Dermis microvascular lymphatic vessel endothelial cell (primary cell): ENCODE measurements around the gene RIPPLY1. TPM values are rescaled to one million over a fixed set of nuclear protein-coding genes. Genes with fewer than 3 reads are reported as not detected.
"Not testable (repeated sequence)": the region's sequence is repeated elsewhere in the genome, so short reads cannot be mapped to it uniquely, and the experiment has no call there.

Source experiments
- DNase-seq, 2 donors: peaks; one replicate each; pipeline versions ENCODE4 v3.0.0 to v3.0.0-alpha.2; 2010; ENCODE audit warnings: low read depth in 2 of 2
- total RNA-seq: library from RNA; depleted of rRNA; stranded (reverse); fragments of >200 nt; gene quantifications from 2 replicates; pipeline ENCODE4 v1.2.1, GENCODE V29; 2014

RIPPLY1 gene
- total RNA-seq, 1 donor from 2014 or later, result not detected

DNA sequence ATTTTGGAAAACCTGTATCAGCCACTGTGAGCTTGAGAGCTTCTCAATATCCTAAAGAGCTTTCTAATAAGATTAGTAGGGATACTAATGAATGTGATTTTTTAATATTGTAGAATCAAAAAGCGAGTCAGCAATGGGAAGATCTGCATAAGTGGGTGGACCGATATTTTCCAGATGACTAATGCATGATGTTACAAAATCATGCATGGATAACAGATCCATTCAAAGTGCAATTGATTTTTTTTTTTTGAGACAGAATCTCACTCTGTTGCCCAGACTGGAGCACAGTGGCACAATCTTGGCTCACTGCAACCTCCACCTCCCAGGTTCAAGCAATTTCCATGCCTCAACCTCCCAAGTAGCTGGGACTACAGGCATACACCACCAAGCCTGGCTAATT lies 9.7 kb upstream of the RIPPLY1 start:
- no peak for DNase-seq

DNA sequence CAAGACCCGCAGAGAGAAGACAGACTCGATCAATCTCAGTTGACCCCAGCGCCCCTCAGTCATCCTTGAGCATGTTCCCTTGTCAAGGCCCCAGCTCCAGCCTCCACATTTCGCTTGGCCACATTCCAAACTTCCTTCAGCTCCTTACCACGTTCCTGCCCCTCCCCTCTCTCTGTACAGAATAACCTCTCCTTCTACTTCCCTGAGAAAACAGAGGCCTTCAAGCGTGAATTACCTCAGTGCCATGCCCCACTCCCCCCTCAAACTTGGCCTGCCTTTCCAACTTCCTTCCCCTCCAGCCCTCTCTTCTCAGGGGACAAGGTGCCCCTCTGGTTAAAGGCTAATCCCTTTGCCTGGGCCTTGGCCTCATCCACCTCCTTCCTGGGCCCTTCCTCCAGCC lies 3.2 kb upstream of the RIPPLY1 start:
- peak in 1 of 2 donors; percentile 2 for DNase-seq

GRCh38 chrX:106905064-106905708 lies 2.0 kb upstream of the RIPPLY1 start:
- DNase-seq, result no peak

- no peak for DNase-seq
Measured at GRCh38 chrX:106903856-106904528, 851 bp upstream of the RIPPLY1 start.

- DNase-seq, result no peak
Measured at GRCh38 chrX:106902684-106903083, 457 bp downstream of the RIPPLY1 start.

DNA sequence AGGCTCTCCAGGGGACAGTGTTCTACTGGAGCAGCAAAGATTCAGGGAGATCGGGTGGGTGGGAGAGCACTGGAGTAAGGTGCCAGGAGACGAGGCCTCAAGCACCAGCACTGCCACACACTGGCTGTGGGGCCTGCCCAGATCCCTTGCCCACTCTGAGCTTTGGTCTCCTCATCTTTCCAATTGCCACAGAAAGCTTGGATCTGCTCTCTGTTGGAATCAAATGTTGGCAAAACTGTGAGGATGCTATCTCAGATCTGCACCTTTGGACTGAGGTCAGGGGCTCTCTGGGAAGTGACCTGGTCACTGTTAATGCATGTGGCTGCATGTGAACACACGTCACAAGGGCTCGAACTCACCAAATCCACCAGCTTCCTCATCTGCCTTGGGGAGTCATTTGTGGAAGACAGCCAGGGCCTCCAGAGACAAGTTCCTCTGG lies 1.3 kb downstream of the RIPPLY1 start:
- no peak for DNase-seq

GRCh38 chrX:106901341-106901740 lies 1.8 kb downstream of the RIPPLY1 start:
- DNase-seq, result no peak

- DNase-seq, result no peak
Measured at GRCh38 chrX:106899841-106900240, 3.3 kb downstream of the RIPPLY1 start.

- DNase-seq, result no peak
Measured at GRCh38 chrX:106899276-106899675, 3.9 kb downstream of the RIPPLY1 start.

GRCh38 chrX:106898462-106898861 lies 4.7 kb downstream of the RIPPLY1 start:
- peak; percentile 11 to 46 for DNase-seq

DNA sequence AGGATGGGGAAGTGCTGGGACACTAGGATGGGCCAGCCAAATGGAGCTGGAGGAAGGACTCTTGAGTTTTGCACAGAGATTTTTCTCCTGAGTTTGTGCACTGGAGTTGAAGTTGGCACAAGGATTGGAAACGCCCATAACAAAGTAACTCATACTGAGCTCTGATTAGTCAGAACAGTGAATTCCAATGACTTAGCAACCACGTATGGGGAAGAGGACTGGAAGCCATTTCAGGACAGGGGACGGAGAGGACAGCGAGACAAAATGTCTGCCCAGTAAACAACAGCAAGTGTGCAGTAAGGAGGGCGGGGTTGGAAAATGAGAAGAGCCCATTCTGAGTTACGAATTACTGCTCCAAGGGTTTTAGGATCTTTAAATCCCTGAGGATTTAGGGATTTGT lies 5.9 kb downstream of the RIPPLY1 start:
- DNase-seq, result no peak

- peak; percentile 24 to 75 for DNase-seq
Measured at GRCh38 chrX:106894978-106895452, 8.1 kb downstream of the RIPPLY1 start.

DNA sequence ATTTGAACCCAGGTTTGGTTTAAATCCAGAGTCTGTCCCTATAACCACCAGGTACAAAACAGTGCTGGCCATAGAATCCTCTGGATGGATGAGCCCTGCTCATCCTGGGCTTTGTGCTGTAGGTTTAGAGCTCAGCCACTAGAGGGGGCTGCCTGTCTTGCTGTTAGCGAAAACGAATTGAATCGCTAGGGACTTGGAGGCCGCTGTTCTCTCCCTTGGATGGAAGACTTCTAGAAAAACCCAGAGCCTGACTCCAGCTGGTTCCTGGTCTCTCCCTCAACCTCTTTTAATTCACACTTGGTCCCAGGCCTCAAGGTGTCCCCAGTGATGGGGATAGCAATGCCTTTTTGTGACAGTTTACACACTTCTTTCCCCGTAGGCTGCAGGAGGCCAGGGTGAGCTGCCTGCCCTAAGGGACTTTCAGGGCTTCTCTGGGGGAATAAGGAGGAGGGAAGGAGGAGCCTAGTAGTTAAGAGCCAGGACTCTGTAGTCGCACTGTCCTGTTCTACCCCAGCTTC lies 8.7 kb downstream of the RIPPLY1 start:
- peak; percentile 36 to 70 for DNase-seq

DNA sequence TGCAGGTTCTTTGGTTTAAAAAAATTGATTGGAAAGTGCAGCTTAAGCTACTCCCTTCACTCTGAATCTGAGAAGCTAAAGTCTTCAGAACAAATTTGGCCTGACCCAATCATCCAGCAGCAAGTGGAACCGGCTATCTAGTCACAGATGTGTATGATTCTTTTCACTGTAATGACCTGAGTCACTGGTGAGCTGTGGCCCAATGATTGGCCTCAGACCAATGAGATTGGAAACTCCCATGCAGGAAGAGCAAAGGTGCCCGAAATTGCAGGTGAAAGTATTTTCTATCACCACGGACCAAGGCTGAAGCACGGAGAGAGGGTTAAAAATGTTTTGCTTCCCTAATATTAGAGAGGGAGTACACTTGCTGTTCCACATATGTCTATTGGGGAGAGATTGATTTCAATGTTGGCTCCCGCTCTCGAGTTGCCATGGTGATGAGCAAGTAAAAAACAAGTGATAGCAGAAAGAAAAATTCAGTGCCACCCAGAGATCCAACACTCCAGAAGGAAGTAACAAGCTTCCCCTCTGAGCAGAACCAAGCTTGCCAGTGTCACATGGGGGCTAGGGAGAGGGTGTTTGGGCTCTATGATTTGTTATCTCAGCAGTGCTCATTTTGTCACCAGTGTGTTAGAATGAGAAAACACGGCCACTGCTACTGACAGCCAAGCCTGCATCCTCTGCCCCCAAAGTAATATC lies 11.2 kb downstream of the RIPPLY1 start:
- no peak for DNase-seq

- DNase-seq, result no peak
Measured at GRCh38 chrX:106889468-106889867, 13.7 kb downstream of the RIPPLY1 start.

GRCh38 chrX:106875151-106875550 lies 28.0 kb downstream of the RIPPLY1 start:
- no peak for DNase-seq

- peak; percentile 17 to 24 for DNase-seq
Measured at GRCh38 chrX:106874075-106874474, 29.1 kb downstream of the RIPPLY1 start.

- DNase-seq, result not testable (repeated sequence)
Measured at GRCh38 chrX:106872796-106873195, 30.3 kb downstream of the RIPPLY1 start.

DNA sequence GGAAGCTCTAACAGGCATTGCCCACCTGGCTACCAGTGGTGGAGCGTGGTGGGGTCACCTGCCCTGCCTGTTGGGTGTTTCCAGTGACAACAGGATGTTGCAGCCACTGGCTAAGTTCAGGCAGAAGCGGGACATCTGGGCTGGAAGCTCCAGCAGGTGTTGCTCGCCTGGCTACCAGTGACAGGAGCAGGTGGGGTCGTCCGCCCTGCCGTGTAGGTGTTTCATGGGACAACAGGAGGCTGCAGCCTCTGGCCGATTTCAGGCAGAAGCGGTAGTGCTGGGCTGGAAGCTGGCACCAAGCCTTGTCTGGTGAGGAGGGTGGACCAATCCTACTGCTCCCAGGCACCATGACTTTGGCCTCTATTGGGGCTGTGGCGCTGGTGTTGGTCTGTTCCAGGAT lies 39.4 kb downstream of the RIPPLY1 start:
- no peak for DNase-seq

GRCh38 chrX:106862972-106863688 lies 40.0 kb downstream of the RIPPLY1 start:
- DNase-seq, result peak; percentile 2 to 11
